Esophagus squamous epithelium (tissue), 5 donors: ENCODE results near the gene NOXA1. TPM values are rescaled to one million over a fixed set of nuclear protein-coding genes. Genes with fewer than 3 reads are reported as not detected.
A peak's percentile ranks its signal among the peaks of the same experiment; 100 is the strongest.

Experiments used
- DNase-seq: peaks from one replicate; lab custom pipeline; 2025; lab: John Stamatoyannopoulos, UW
- H3K27ac ChIP-seq, 4 donors: fragments of 200-600 bp; sonication (generic); one replicate each; pipeline ENCODE4 v1.5.1; 2016 to 2019; ENCODE audit warnings: mild to moderate bottlenecking in 1 of 4
- H3K27me3 ChIP-seq, 4 donors: fragments of 200-600 bp; sonication (generic); 1 replicate in 3 of 4; 2 replicates in 1 of 4; pipeline versions ENCODE4 v1.5.1 to v1.6.0; 2017 to 2021; ENCODE audit warnings: antibody characterized with exemption in 1 of 4
- H3K36me3 ChIP-seq, 3 donors: fragments of 200-600 bp; sonication (generic); one replicate each; pipeline ENCODE4 v1.5.1; 2016 to 2019
- H3K4me1 ChIP-seq, 3 donors: fragments of 200-600 bp; sonication (generic); one replicate each; pipeline ENCODE4 v1.5.1; 2017 to 2019
- H3K4me3 ChIP-seq, 4 donors: fragments of 200-600 bp; sonication (generic); 1 replicate in 3 of 4; 2 replicates in 1 of 4; pipeline ENCODE4 v1.5.1; 2016 to 2019; ENCODE audit warnings: mild to moderate bottlenecking in 2 of 4, moderate library complexity in 1 of 4
- H3K9me3 ChIP-seq, 3 donors: fragments of 200-600 bp; sonication (generic); one replicate each; pipeline ENCODE4 v1.5.1; 2016 to 2019
- CTCF ChIP-seq, 6 experiments: fragments of 450-650 bp in 4 of 6; fragments of 200-600 bp in 2 of 6; sonication (generic) in 2 of 6; IDR thresholded peaks; one replicate each; pipeline ENCODE4 v1.5.1; 2016 to 2019; ENCODE audit warnings: antibody characterized with exemption in 6 of 6, mild to moderate bottlenecking in 4 of 6, moderate library complexity in 4 of 6
- POLR2A ChIP-seq, 4 donors: fragments of 450-650 bp; IDR thresholded peaks; one replicate each; pipeline ENCODE4 v1.6.1; 2017; ENCODE audit warnings: antibody characterized with exemption in 4 of 4, mild to moderate bottlenecking in 4 of 4, moderate library complexity in 3 of 4
- whole genome bisulfite sequencing, 2 donors: methylation state at CpG; one replicate each; pipeline ENCODE4 v1.1.5; 2018; 5-methylcytosine and 5-hydroxymethylcytosine counted together
- intact Hi-C: fragments of 100-400 bp; cut with DNase I; formaldehyde crosslinking; loops from one replicate; pipeline ENCODE4 v1.15.0; 2022
- total RNA-seq, 4 donors: library from RNA; depleted of rRNA; stranded (reverse); fragments of >200 nt; gene quantifications; one replicate each; pipeline ENCODE4 v1.1.0, GENCODE V29; 2016
- donor health status: DM: yes; HTN: yes; CAD: no.

NOXA1 gene
- total RNA-seq, 4 donors from 2014 or later = 2.1 to 7.4 (median 4.8) TPM

- intact Hi-C loops = loop anchor here (10.0 kb wide), 1 partner anchor 144 kb away; no protein-coding TSS in a partner anchor
- peaks cover 0 to 78% (median 0%) of the 10 kb centered on the region in 4 donors for H3K27me3 ChIP-seq
- H3K36me3 ChIP-seq = no peaks in the 10 kb centered on the region
- H3K4me1 ChIP-seq = peaks cover 12 to 36% (median 14%) of the 10 kb centered on the region in 3 donors
- DNase-seq = no peak
- no peak overlapping the region for H3K27ac ChIP-seq
- H3K4me3 ChIP-seq = no peak overlapping the region
- WGBS, 2 donors = no CpG with 5 or more reads among the region's 22 CpGs
- H3K9me3 ChIP-seq = no peaks in the 10 kb centered on the region
- TF ChIP-seq POLR2A (IDR thresholded peaks at IDR 0.05) = no peak
- TF ChIP-seq CTCF (IDR thresholded peaks at IDR 0.05) = no peak
Measured at GRCh38 chr9:137438591-137439157, 15.5 kb downstream of the NOXA1 start.

- TF ChIP-seq POLR2A (IDR thresholded peaks at IDR 0.05) = no peak
- TF ChIP-seq CTCF (IDR thresholded peaks at IDR 0.05) = no peak
- H3K27ac ChIP-seq = no peak overlapping the region
- no peaks in the 10 kb centered on the region for H3K36me3 ChIP-seq
- 20 to 45% methylated on average over 1 to 10 of the region's 18 CpGs for WGBS, 2 donors
- intact Hi-C loops = loop anchor here (10.0 kb wide), 1 partner anchor 144 kb away; no protein-coding TSS in a partner anchor
- H3K9me3 ChIP-seq = no peaks in the 10 kb centered on the region
- peaks cover 0 to 81% (median 0%) of the 10 kb centered on the region in 4 donors for H3K27me3 ChIP-seq
- H3K4me3 ChIP-seq = no peak overlapping the region
- H3K4me1 ChIP-seq = peaks cover 12 to 36% (median 14%) of the 10 kb centered on the region in 3 donors
- DNase-seq = no peak
Measured at GRCh38 chr9:137439158-137439714, 16.0 kb downstream of the NOXA1 start.

GRCh38 chr9:137441289-137441934, 18.2 kb downstream of the NOXA1 start, which contains the start of gene ENTPD8:
Gene ENTPD8, minus strand, starts transcription at chr9:137441357. Its CDS starts 3,072 bp downstream, at chr9:137438285.
- no peaks in the 10 kb centered on the region for H3K36me3 ChIP-seq
- intact Hi-C loops = no loop called here
- H3K27ac ChIP-seq = no peak within 1 kb of the TSS
- 0% methylated on average over 3 of the region's 62 CpGs; no CpG with 5 or more reads in 1 of the 2 donors for WGBS, 2 donors
- no peaks in the 10 kb centered on the region for H3K9me3 ChIP-seq
- no peak for TF ChIP-seq POLR2A (IDR thresholded peaks at IDR 0.05)
- no peak for TF ChIP-seq CTCF (IDR thresholded peaks at IDR 0.05)
- H3K4me3 ChIP-seq = peak within 1 kb of the TSS; percentile 5 to 64 (median 36)
- no peak for DNase-seq
- peaks cover 8 to 42% (median 16%) of the 10 kb centered on the region in 3 donors for H3K4me1 ChIP-seq
- H3K27me3 ChIP-seq = peaks cover 0 to 79% (median 2%) of the 10 kb centered on the region in 4 donors

- H3K4me1 ChIP-seq = peaks cover 8 to 37% (median 16%) of the 10 kb centered on the region in 3 donors
- WGBS, 2 donors = 12 to 20% methylated on average over 6 of the region's 7 CpGs
- intact Hi-C loops = no loop called here
- H3K36me3 ChIP-seq = no peaks in the 10 kb centered on the region
- no peaks in the 10 kb centered on the region for H3K9me3 ChIP-seq
- H3K27me3 ChIP-seq = peaks cover 0 to 79% (median 2%) of the 10 kb centered on the region in 4 donors
- peak overlapping the region in 2 of 4 donors; percentile 47 to 64 for H3K4me3 ChIP-seq
- DNase-seq = no peak
- no peak overlapping the region for H3K27ac ChIP-seq
- TF ChIP-seq POLR2A (IDR thresholded peaks at IDR 0.05) (no peak), CTCF (IDR thresholded peaks at IDR 0.05) (no peak)
Measured at GRCh38 chr9:137441935-137442321, 18.7 kb downstream of the NOXA1 start.
